ENCODE measurements around the gene CLMP. TPM values are rescaled to one million over a fixed set of nuclear protein-coding genes. Genes with fewer than 3 reads are reported as not detected.

CLMP gene
- total and polyA plus RNA-seq, 9 of the 15 experiments (the other 6 are each of a cell fraction or from before 2014, with no cell fraction given) = 0.02 to 0.15 (median 0.03) TPM; not detected in 6

DNA sequence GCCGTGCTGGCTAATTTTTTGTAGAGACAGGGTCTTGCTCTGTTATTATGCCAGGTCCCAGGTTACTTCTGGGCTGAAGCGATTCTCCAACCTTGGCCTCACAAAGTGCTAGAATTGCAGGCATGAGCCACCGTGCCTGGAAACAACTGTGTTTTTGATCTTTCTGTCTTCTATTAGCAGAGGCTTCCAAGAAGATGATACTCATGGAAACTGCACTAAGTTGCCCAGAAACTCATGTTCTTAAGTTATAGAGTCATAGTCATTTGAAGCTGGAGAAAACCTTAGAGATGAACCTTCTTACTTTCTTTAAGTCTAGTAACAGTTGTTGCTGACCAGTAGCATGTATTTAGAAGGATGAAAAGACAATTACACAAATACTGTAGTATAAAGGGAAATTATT lies 96.1 kb downstream of the CLMP start (continued):
- TF ChIP-seq, protein P1, sequence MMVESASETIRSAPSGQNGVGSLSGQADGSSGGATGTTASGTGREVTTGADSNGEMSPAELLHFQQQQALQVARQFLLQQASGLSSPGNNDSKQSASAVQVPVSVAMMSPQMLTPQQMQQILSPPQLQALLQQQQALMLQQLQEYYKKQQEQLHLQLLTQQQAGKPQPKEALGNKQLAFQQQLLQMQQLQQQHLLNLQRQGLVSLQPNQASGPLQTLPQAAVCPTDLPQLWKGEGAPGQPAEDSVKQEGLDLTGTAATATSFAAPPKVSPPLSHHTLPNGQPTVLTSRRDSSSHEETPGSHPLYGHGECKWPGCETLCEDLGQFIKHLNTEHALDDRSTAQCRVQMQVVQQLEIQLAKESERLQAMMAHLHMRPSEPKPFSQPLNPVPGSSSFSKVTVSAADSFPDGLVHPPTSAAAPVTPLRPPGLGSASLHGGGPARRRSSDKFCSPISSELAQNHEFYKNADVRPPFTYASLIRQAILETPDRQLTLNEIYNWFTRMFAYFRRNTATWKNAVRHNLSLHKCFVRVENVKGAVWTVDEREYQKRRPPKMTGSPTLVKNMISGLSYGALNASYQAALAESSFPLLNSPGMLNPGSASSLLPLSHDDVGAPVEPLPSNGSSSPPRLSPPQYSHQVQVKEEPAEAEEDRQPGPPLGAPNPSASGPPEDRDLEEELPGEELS (CRISPR knock-in tag; IDR thresholded peaks at IDR 0.05; ENCODE audit: borderline replicate concordance) = no peak
- TF ChIP-seq SMAD1 (IDR thresholded peaks at IDR 0.05; ENCODE audit: low read depth, low read length, partially characterized antibody) = no peak
- TF ChIP-seq ZNF586 (CRISPR knock-in tag; conservative IDR thresholded peaks at IDR 0.05) = no peak
- no peak for TF ChIP-seq SFPQ (IDR thresholded peaks at IDR 0.05; ENCODE audit: low read depth, low read length)
- TF ChIP-seq, protein P2, sequence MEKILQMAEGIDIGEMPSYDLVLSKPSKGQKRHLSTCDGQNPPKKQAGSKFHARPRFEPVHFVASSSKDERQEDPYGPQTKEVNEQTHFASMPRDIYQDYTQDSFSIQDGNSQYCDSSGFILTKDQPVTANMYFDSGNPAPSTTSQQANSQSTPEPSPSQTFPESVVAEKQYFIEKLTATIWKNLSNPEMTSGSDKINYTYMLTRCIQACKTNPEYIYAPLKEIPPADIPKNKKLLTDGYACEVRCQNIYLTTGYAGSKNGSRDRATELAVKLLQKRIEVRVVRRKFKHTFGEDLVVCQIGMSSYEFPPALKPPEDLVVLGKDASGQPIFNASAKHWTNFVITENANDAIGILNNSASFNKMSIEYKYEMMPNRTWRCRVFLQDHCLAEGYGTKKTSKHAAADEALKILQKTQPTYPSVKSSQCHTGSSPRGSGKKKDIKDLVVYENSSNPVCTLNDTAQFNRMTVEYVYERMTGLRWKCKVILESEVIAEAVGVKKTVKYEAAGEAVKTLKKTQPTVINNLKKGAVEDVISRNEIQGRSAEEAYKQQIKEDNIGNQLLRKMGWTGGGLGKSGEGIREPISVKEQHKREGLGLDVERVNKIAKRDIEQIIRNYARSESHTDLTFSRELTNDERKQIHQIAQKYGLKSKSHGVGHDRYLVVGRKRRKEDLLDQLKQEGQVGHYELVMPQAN (IDR thresholded peaks at IDR 0.05; ENCODE audit: borderline replicate concordance) = no peak

Measured in K562 (cell line).